A549 (cell line): ENCODE data around the gene FAR2.

Experiments used
- BHLHE40 ChIP-seq: IDR thresholded peaks from 2 replicates; pipeline ENCODE4 v1.6.1; 2012; ENCODE audit warnings: low read depth, low read length, inconsistent platforms
- CTCF ChIP-seq: fragments of >200 bp; sonication (Bioruptor Twin); formaldehyde crosslinking; IDR thresholded peaks from 3 replicates; pipeline ENCODE4 v1.5.1; 2016
- POLR2A ChIP-seq: IDR thresholded peaks from 2 replicates; pipeline ENCODE4 v1.6.1; 2012; ENCODE audit warnings: mild to moderate bottlenecking, low read length
- SMC3 ChIP-seq: fragments of >200 bp; sonication (Bioruptor Twin); formaldehyde crosslinking; IDR thresholded peaks from 3 replicates; pipeline ENCODE4 v1.6.1; 2018; ENCODE audit warnings: inconsistent platforms

GRCh38 chr12:29270446-29270845, 121.4 kb downstream of the FAR2 start:
- no peak for TF ChIP-seq CTCF
- TF ChIP-seq BHLHE40: no peak
- TF ChIP-seq POLR2A: no peak
- no peak for TF ChIP-seq SMC3
